SK-N-SH (cell line): ENCODE results near the gene SLC22A4. TPM values are rescaled to one million over a fixed set of nuclear protein-coding genes. Genes with fewer than 3 reads are reported as not detected.

ENCODE experiments used
- CTCF ChIA-PET: fragments of 300-600, 350-600 bp; formaldehyde crosslinking; extraction: SDS; loops from one replicate; lab custom pipeline; 2021; lab: Yijun Ruan, JAX
- POLR2A ChIA-PET: fragments of 350-600 bp; sonication (Branson Sonifier 250); formaldehyde crosslinking; extraction: SDS; loops from one replicate; lab custom pipeline; 2020; ENCODE audit warnings: antibody characterized with exemption, inconsistent platforms; lab: Yijun Ruan, JAX
- DNase-seq: peaks from one replicate; pipeline ENCODE4 v3.0.0; 2012
- H2AFZ ChIP-seq: fragments of 200-600 bp; sonication (generic); 2 replicates; pipeline ENCODE4 v1.8.1; 2016; ENCODE audit warnings: antibody characterized with exemption, mild to moderate bottlenecking, low read depth
- H3F3A ChIP-seq: fragments of 200-600 bp; sonication (generic); replicated peaks from 2 replicates; pipeline ENCODE3; 2016; ENCODE audit warnings: antibody characterized with exemption, mild to moderate bottlenecking; ENCODE audit not compliant: insufficient read depth
- H3K27ac ChIP-seq, 2 experiments: fragments of 200-500 bp in 1 of 2; fragments of 200-600 bp in 1 of 2; sonication (Bioruptor generic) in 1 of 2; sonication (generic), shearing (Covaris generic) in 1 of 2; 2 replicates each; pipeline versions ENCODE4 v1.5.1 to v1.6.1; 2014 to 2016; ENCODE audit warnings: low read depth in 2 of 2, inconsistent platforms in 1 of 2, low read length in 1 of 2, mild to moderate bottlenecking in 1 of 2, mixed read lengths in 1 of 2
- H3K27me3 ChIP-seq: fragments of 200-600 bp; sonication (generic), shearing (Covaris generic); 2 replicates; pipeline ENCODE4 v1.6.1; 2016; ENCODE audit warnings: mixed run types; ENCODE audit not compliant: insufficient read depth
- H3K36me3 ChIP-seq, 2 experiments: fragments of 200-500 bp in 1 of 2; fragments of 200-600 bp in 1 of 2; sonication (Bioruptor generic) in 1 of 2; sonication (generic) in 1 of 2; replicated peaks in 1 of 2; 2 replicates each; pipeline versions ENCODE3 to v1.5.1; 2014 to 2016; ENCODE audit warnings: low read length in 1 of 2, mild to moderate bottlenecking in 1 of 2; ENCODE audit not compliant: insufficient read depth in 2 of 2, control insufficient read depth in 1 of 2
- H3K4me1 ChIP-seq, 2 experiments: fragments of 200-500 bp in 1 of 2; fragments of 200-600 bp in 1 of 2; sonication (Bioruptor generic) in 1 of 2; sonication (generic), shearing (Covaris generic) in 1 of 2; 2 replicates each; pipeline versions ENCODE4 v1.5.1 to v1.6.1; 2014 to 2016; ENCODE audit warnings: low read depth in 1 of 2, low read length in 1 of 2, mixed run types in 1 of 2; ENCODE audit not compliant: insufficient read depth in 2 of 2, control insufficient read depth in 1 of 2
- H3K4me2 ChIP-seq: fragments of 200-600 bp; sonication (generic), shearing (Covaris generic); 2 replicates; pipeline ENCODE4 v1.6.1; 2017; ENCODE audit warnings: mixed run types
- H3K4me3 ChIP-seq, 2 experiments: fragments of 200-500 bp in 1 of 2; fragments of 200-600 bp in 1 of 2; sonication (Bioruptor generic) in 1 of 2; sonication (generic), shearing (Covaris generic) in 1 of 2; 2 replicates each; pipeline versions ENCODE4 v1.5.1 to v1.8.1; 2014 to 2016; ENCODE audit warnings: low read depth in 2 of 2, inconsistent platforms in 1 of 2, low read length in 1 of 2, mild to moderate bottlenecking in 1 of 2, mixed read lengths in 1 of 2, moderate library complexity in 1 of 2
- H3K79me2 ChIP-seq: fragments of 200-600 bp; sonication (generic); 2 replicates; pipeline ENCODE4 v1.8.1; 2017; ENCODE audit warnings: mild to moderate bottlenecking; ENCODE audit not compliant: insufficient read depth
- H3K9ac ChIP-seq: fragments of 200-600 bp; sonication (generic); 2 replicates; pipeline ENCODE4 v1.6.1; 2017; ENCODE audit warnings: mixed run types
- H3K9me2 ChIP-seq: fragments of 200-600 bp; sonication (generic); 2 replicates; pipeline ENCODE4 v1.6.1; 2017; ENCODE audit warnings: mixed run types
- H3K9me3 ChIP-seq: fragments of 200-600 bp; sonication (generic); 2 replicates; pipeline ENCODE4 v1.6.1; 2017; ENCODE audit warnings: mixed run types, mild to moderate bottlenecking, moderate library complexity
- H4K20me1 ChIP-seq: fragments of 200-600 bp; sonication (generic); 2 replicates; pipeline ENCODE4 v1.6.1; 2017; ENCODE audit warnings: mild to moderate bottlenecking, mixed run types; ENCODE audit not compliant: insufficient read depth
- ELF1 ChIP-seq: IDR thresholded peaks from 2 replicates; pipeline ENCODE4 v1.4.0; 2012
- GABPA ChIP-seq: IDR thresholded peaks from 2 replicates; pipeline ENCODE4 v1.4.0; 2012; ENCODE audit warnings: low read depth, mild to moderate bottlenecking
- JUND ChIP-seq: IDR thresholded peaks from 2 replicates; pipeline ENCODE4 v1.4.0; 2012
- MEF2A ChIP-seq: IDR thresholded peaks from 2 replicates; pipeline ENCODE4 v1.4.0; 2012; ENCODE audit warnings: low read depth, borderline replicate concordance
- MXI1 ChIP-seq: IDR thresholded peaks from 2 replicates; pipeline ENCODE4 v1.6.1; 2012; ENCODE audit warnings: mild to moderate bottlenecking, low read depth, low read length, improper control_type of control experiment
- TCF12 ChIP-seq: IDR thresholded peaks from 2 replicates; pipeline ENCODE4 v1.4.0; 2012
- USF2 ChIP-seq: fragments of 150-350 bp; IDR thresholded peaks from 2 replicates; pipeline ENCODE4 v1.6.1; 2017; ENCODE audit warnings: antibody characterized with exemption, low read length, low read depth, borderline replicate concordance
- WGBS: methylation state at CpG from one replicate; pipeline ENCODE4 v1.1.6; 2017; ENCODE audit warnings: low lambda C conversion rate; 5-methylcytosine and 5-hydroxymethylcytosine counted together
- polyA plus RNA-seq, 3 experiments: library from polyadenylated mRNA; depleted of rRNA; stranded (reverse); fragments of >200 nt; gene quantifications; 2 replicates each; pipeline ENCODE4 v1.2.3, GENCODE V29; 2012
- TF ChIP-seq, protein P1 (sequence below): IDR thresholded peaks from 2 replicates; pipeline ENCODE4 v1.6.1; 2012; ENCODE audit warnings: mild to moderate bottlenecking, low read depth, low read length, moderate library complexity
- TF ChIP-seq, protein P2 (sequence below): IDR thresholded peaks from 2 replicates; pipeline ENCODE4 v1.4.0; 2012; ENCODE audit warnings: low read depth, borderline replicate concordance
- TF ChIP-seq, protein P3 (sequence below): IDR thresholded peaks from 2 replicates; pipeline ENCODE4; 2012

Gene SLC22A4
- polyA plus RNA-seq, 1 of the 3 experiments (the other 2 are of a cell fraction) = 3.3 TPM

GRCh38 chr5:132388244-132389050, 94.3 kb downstream of the SLC22A4 start:
- Histone ChIP-seq H3K4me2 (peak overlapping the region; percentile 67), H2AFZ (0 out of 2 replicates have a peak overlapping the region, but pooled peaks have one; percentile 26), H3K4me1 (peaks cover 26 to 32% of the 10 kb centered on the region in 2 experiments), H3K4me3 (no peak overlapping the region), H3F3A (peaks cover 25% of the 10 kb centered on the region), H3K27me3 (no peaks in the 10 kb centered on the region), H3K9ac (peak overlapping the region; percentile 44; the same call in 1 of the 2 replicates), H3K27ac (peak overlapping the region; percentile 90), H3K36me3 (peaks cover 0 to 24% of the 10 kb centered on the region in 2 experiments), H3K9me2 (no peaks in the 10 kb centered on the region), H4K20me1 (no peaks in the 10 kb centered on the region), H3K79me2 (no peaks in the 10 kb centered on the region), H3K9me3 (no peaks in the 10 kb centered on the region)
- ChIA-PET POLR2A (no interaction called here), CTCF (interaction anchor here (0.9 to 10.3 kb wide), 6 partner anchors 14 to 113 kb away, joined by 3 to 189 read pairs (median 8); partner anchors contain the start of gene IRF1)
- 69% methylated on average over 8 of the region's 8 CpGs for WGBS
- DNase-seq = no peak
- TF ChIP-seq, protein P1, sequence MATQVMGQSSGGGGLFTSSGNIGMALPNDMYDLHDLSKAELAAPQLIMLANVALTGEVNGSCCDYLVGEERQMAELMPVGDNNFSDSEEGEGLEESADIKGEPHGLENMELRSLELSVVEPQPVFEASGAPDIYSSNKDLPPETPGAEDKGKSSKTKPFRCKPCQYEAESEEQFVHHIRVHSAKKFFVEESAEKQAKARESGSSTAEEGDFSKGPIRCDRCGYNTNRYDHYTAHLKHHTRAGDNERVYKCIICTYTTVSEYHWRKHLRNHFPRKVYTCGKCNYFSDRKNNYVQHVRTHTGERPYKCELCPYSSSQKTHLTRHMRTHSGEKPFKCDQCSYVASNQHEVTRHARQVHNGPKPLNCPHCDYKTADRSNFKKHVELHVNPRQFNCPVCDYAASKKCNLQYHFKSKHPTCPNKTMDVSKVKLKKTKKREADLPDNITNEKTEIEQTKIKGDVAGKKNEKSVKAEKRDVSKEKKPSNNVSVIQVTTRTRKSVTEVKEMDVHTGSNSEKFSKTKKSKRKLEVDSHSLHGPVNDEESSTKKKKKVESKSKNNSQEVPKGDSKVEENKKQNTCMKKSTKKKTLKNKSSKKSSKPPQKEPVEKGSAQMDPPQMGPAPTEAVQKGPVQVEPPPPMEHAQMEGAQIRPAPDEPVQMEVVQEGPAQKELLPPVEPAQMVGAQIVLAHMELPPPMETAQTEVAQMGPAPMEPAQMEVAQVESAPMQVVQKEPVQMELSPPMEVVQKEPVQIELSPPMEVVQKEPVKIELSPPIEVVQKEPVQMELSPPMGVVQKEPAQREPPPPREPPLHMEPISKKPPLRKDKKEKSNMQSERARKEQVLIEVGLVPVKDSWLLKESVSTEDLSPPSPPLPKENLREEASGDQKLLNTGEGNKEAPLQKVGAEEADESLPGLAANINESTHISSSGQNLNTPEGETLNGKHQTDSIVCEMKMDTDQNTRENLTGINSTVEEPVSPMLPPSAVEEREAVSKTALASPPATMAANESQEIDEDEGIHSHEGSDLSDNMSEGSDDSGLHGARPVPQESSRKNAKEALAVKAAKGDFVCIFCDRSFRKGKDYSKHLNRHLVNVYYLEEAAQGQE = no peak
- TF ChIP-seq, protein P2, sequence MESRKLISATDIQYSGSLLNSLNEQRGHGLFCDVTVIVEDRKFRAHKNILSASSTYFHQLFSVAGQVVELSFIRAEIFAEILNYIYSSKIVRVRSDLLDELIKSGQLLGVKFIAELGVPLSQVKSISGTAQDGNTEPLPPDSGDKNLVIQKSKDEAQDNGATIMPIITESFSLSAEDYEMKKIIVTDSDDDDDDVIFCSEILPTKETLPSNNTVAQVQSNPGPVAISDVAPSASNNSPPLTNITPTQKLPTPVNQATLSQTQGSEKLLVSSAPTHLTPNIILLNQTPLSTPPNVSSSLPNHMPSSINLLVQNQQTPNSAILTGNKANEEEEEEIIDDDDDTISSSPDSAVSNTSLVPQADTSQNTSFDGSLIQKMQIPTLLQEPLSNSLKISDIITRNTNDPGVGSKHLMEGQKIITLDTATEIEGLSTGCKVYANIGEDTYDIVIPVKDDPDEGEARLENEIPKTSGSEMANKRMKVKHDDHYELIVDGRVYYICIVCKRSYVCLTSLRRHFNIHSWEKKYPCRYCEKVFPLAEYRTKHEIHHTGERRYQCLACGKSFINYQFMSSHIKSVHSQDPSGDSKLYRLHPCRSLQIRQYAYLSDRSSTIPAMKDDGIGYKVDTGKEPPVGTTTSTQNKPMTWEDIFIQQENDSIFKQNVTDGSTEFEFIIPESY = no peak
- no peak for TF ChIP-seq USF2
- TF ChIP-seq GABPA = no peak
- no peak for TF ChIP-seq MXI1
- TF ChIP-seq TCF12 = no peak
- TF ChIP-seq ELF1 = no peak
- no peak for TF ChIP-seq MEF2A
- TF ChIP-seq JUND = no peak
- TF ChIP-seq, protein P3, sequence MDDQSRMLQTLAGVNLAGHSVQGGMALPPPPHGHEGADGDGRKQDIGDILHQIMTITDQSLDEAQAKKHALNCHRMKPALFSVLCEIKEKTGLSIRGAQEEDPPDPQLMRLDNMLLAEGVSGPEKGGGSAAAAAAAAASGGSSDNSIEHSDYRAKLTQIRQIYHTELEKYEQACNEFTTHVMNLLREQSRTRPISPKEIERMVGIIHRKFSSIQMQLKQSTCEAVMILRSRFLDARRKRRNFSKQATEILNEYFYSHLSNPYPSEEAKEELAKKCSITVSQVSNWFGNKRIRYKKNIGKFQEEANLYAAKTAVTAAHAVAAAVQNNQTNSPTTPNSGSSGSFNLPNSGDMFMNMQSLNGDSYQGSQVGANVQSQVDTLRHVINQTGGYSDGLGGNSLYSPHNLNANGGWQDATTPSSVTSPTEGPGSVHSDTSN = no peak
